ENCODE data around the gene CPVL. TPM values are rescaled to one million over a fixed set of nuclear protein-coding genes. Genes with fewer than 3 reads are reported as not detected.

The CPVL gene
- total and polyA plus RNA-seq, 4 donors, result 16.6 to 34.8 (median 17.6) TPM

DNA sequence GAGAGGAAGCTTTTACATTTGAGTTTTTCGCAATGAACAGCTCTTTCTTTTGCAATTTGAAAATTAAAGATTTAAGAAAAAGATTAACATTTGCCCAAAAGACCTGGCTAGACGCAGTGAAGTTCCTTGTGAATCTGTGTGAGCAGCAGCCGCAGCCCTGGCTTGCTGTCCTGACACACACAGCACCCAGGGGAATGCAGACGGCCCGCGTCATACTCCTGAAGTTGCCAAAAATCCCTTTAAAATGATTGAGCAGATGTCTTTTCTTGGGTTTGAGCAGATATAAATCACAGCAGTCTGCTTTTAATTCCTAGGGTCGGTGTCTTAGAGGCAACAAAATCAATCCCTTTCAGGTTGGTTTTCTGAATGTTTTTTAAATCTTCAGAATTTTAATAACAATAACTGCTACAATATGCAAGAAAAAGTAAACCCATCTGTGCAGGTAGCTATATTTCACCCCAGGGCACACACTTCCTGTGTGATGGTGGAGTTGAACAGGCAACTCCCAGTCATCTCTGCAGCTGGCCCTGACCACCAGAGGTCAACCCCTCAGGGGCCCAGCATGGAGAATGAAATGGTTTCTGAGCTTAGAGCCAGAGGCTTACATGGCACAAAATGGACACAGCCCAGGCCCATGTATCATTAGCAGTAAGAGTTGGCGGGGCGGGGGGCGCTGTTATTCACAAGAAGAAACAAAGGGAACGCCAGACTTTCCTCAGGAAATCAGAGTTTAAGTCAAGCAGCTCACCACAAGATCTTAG, 156.0 kb downstream of the CPVL start:
- TF ChIP-seq, protein P1, sequence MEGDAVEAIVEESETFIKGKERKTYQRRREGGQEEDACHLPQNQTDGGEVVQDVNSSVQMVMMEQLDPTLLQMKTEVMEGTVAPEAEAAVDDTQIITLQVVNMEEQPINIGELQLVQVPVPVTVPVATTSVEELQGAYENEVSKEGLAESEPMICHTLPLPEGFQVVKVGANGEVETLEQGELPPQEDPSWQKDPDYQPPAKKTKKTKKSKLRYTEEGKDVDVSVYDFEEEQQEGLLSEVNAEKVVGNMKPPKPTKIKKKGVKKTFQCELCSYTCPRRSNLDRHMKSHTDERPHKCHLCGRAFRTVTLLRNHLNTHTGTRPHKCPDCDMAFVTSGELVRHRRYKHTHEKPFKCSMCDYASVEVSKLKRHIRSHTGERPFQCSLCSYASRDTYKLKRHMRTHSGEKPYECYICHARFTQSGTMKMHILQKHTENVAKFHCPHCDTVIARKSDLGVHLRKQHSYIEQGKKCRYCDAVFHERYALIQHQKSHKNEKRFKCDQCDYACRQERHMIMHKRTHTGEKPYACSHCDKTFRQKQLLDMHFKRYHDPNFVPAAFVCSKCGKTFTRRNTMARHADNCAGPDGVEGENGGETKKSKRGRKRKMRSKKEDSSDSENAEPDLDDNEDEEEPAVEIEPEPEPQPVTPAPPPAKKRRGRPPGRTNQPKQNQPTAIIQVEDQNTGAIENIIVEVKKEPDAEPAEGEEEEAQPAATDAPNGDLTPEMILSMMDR (IDR thresholded peaks at IDR 0.05; ENCODE audit: control extremely low read depth, extremely low read depth), result no peak
- H3K4me1 ChIP-seq (ENCODE audit: control insufficient read depth in 5 of 5, insufficient read depth in 5 of 5, low read length in 5 of 5), result peaks cover 3 to 46% (median 15%) of the 10 kb centered on the region in 5 donors
- no peaks in the 10 kb centered on the region for H3K36me3 ChIP-seq (ENCODE audit: control insufficient read depth in 4 of 4, insufficient read depth in 4 of 4, low read length in 4 of 4)
- no peak overlapping the region for H3K9ac ChIP-seq (ENCODE audit: insufficient read depth in 1 of 2, low read length in 2 of 2)
- DNase-seq (no peak), ATAC-seq (ENCODE audit: insufficient read depth, low FRiP score) (no peak)
- no peak overlapping the region for H3K27ac ChIP-seq (ENCODE audit: low read depth in 1 of 2, low read length in 1 of 2)
- H3K4me3 ChIP-seq, result no peak overlapping the region
- 86 to 88% methylated on average over 11 of the region's 11 CpGs for WGBS, 2 donors
- H3K9me3 ChIP-seq (ENCODE audit: control insufficient read depth in 4 of 4, insufficient read depth in 3 of 4, low read length in 3 of 4), result no peaks in the 10 kb centered on the region
- no peaks in the 10 kb centered on the region for H3K27me3 ChIP-seq (ENCODE audit: control insufficient read depth in 3 of 3, insufficient read depth in 3 of 3, low read length in 2 of 3)

DNA sequence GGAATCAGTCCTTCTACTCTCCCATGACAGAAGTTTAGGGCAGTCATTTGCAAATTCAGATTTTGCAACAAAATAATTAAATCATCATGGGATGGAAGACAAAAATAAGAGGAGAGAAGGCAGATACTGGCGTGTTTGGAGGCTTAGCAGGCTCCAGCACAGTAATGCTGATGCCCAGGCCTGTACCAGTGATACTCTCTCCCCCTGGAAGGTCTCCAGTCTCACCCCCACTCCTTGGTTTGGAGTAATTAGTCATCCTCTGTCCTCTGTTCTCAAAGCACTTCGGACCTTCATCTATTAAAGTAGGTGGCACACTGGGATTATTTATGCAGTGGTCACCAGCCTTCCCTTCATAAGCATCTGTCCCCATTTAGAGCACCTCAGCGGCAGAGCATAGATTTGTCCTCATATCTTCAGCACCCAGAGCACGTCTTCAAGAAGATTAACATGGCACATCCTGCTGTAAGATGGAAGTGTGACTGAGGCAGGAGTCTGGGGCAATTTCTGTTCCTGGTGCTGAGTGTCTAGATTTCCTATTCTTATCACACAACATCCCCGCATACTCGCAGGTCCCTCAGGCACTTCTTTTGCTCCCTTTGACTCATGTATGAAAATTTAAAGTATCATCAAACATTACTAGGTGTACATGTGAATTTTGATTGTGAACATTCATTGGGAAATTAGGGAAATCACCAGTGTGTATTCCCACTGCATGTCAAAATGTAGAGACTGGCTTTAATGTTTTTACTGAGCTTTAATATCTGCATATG, 156.9 kb downstream of the CPVL start:
- ATAC-seq (ENCODE audit: insufficient read depth, low FRiP score), result no peak
- 90 to 93% methylated on average over 6 of the region's 6 CpGs for WGBS, 2 donors
- H3K4me1 ChIP-seq (ENCODE audit: control insufficient read depth in 5 of 5, insufficient read depth in 5 of 5, low read length in 5 of 5), result peaks cover 3 to 55% (median 15%) of the 10 kb centered on the region in 5 donors
- H3K9ac ChIP-seq (ENCODE audit: insufficient read depth in 1 of 2, low read length in 2 of 2), result no peak overlapping the region
- no peaks in the 10 kb centered on the region for H3K9me3 ChIP-seq (ENCODE audit: control insufficient read depth in 4 of 4, insufficient read depth in 3 of 4, low read length in 3 of 4)
- no peak overlapping the region for H3K4me3 ChIP-seq
- no peaks in the 10 kb centered on the region for H3K36me3 ChIP-seq (ENCODE audit: control insufficient read depth in 4 of 4, insufficient read depth in 4 of 4, low read length in 4 of 4)
- no peak for DNase-seq
- no peaks in the 10 kb centered on the region for H3K27me3 ChIP-seq (ENCODE audit: control insufficient read depth in 3 of 3, insufficient read depth in 3 of 3, low read length in 2 of 3)
- no peak overlapping the region for H3K27ac ChIP-seq (ENCODE audit: low read depth in 1 of 2, low read length in 1 of 2)
- TF ChIP-seq, protein P1 (IDR thresholded peaks at IDR 0.05; ENCODE audit: control extremely low read depth, extremely low read depth), result no peak

DNA sequence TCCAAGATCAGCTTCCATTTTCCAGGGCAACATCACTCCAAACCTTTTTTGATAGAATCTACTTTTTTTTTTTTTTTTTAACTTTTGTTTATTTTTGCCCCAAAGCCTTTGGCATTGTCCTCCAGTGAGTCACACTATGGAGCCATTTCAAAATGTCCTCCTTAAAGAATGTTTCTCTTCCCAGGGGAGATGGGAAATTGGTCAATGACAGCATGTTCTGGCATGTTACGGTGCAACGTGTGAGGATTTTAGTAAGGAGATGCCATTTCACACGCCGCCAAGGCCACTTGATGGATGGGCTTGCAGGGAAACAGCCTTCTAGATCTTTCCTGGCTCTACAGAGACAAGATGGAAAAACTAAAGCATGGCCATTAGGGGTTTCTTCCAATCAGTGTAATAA, 157.5 kb downstream of the CPVL start:
- Histone ChIP-seq H3K4me1 (ENCODE audit: control insufficient read depth in 5 of 5, insufficient read depth in 5 of 5, low read length in 5 of 5) (peaks cover 3 to 58% (median 15%) of the 10 kb centered on the region in 5 donors), H3K4me3 (no peak overlapping the region), H3K27me3 (ENCODE audit: control insufficient read depth in 3 of 3, insufficient read depth in 3 of 3, low read length in 2 of 3) (no peaks in the 10 kb centered on the region), H3K9ac (ENCODE audit: insufficient read depth in 1 of 2, low read length in 2 of 2) (no peak overlapping the region), H3K9me3 (ENCODE audit: control insufficient read depth in 4 of 4, insufficient read depth in 3 of 4, low read length in 3 of 4) (no peaks in the 10 kb centered on the region), H3K27ac (ENCODE audit: low read depth in 1 of 2, low read length in 1 of 2) (no peak overlapping the region), H3K36me3 (ENCODE audit: control insufficient read depth in 4 of 4, insufficient read depth in 4 of 4, low read length in 4 of 4) (no peaks in the 10 kb centered on the region)
- ATAC-seq (ENCODE audit: insufficient read depth, low FRiP score), result no peak
- 69 to 76% methylated on average over 4 of the region's 4 CpGs for WGBS, 2 donors
- no peak for DNase-seq
- TF ChIP-seq, protein P1 (IDR thresholded peaks at IDR 0.05; ENCODE audit: control extremely low read depth, extremely low read depth), result no peak

All from lung (tissue), 12 donors.